ENCODE results near the gene NUMB. TPM values are rescaled to one million over a fixed set of nuclear protein-coding genes. Genes with fewer than 3 reads are reported as not detected.
A peak's percentile ranks its signal among the peaks of the same experiment; 100 is the strongest.

Gene NUMB
- total and polyA plus RNA-seq, 2 of the 13 experiments (the other 11 are each of a cell fraction or from before 2014, with no cell fraction given), result 20.3 to 71.1 TPM

DNA sequence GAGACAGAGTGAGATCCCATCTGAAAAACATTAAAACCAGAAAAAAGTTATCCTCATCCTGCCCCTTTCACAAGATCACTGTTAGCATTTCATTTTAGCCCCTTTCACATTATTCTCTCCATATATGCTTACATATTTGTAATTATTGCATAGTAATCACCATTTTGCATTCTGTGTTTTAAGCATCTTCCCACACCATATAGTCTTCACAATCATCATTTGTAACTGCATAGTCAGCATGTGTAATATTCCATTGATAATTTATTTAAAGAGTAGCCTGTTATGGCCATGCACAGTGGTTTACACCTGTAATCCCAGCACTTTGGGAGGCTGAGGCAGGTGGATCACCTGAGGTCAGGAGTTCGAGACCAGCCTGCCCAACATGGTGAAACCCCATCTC, 209.2 kb downstream of the NUMB start:
- FAIRE-seq (no peak), ATAC-seq (no peak), DNase-seq (ENCODE audit: low spot score) (no peak)
- H3K9ac ChIP-seq (ENCODE audit: insufficient read depth, low read depth, low read length), result no peak overlapping the region
- peaks cover under 1% of the 10 kb centered on the region; the same call in 1 of the 2 replicates for H3K4me1 ChIP-seq (ENCODE audit: insufficient read depth, low read length)
- H3K27me3 ChIP-seq (ENCODE audit: control insufficient read depth in 1 of 2, insufficient read depth in 2 of 2, low read length in 2 of 2), result peaks cover 11 to 34% of the 10 kb centered on the region in 2 experiments; a peak in 4 of 5 replicates
- H3K9me3 ChIP-seq (ENCODE audit: low read length), result no peaks in the 10 kb centered on the region
- H3K4me3 ChIP-seq (replicated peaks in 1 of 3; ENCODE audit: insufficient read depth in 1 of 3, low read depth in 2 of 3, low read length in 3 of 3), result no peak overlapping the region
- no peak overlapping the region for H2AFZ ChIP-seq (ENCODE audit: low read length)
- in situ Hi-C loops (cut with HindIII; ENCODE audit: extremely low pct_ligation_motif_present, low pct_unique_long_range_greater_than_20kb), result no loop called here
- no CpG with 5 or more reads among the region's 1 CpG for WGBS (ENCODE audit: low lambda C conversion rate)
- intact Hi-C loops (cut with micrococcal nuclease; ENCODE audit: unreplicated experiment), result no loop called here
- H3K79me2 ChIP-seq (ENCODE audit: insufficient read depth, low read length), result no peaks in the 10 kb centered on the region
- ChIA-PET CTCF (ENCODE audit: low intra/inter-chr PET ratio, low total read pairs) (no interaction called here), POLR2A (no interaction called here)
- no TSS peak for BruUV-seq (replicated peaks)
- H3K27ac ChIP-seq (ENCODE audit: extremely low read length, insufficient read depth, low read length), result no peak overlapping the region
- H3K36me3 ChIP-seq (replicated peaks in 1 of 2; ENCODE audit: control insufficient read depth in 1 of 2, insufficient read depth in 2 of 2, low read length in 2 of 2), result no peaks in the 10 kb centered on the region
- no peaks in the 10 kb centered on the region for H4K20me1 ChIP-seq (ENCODE audit: insufficient read depth, low read length)
- no peak overlapping the region for H3K4me2 ChIP-seq (ENCODE audit: low read depth, low read length)
- no peak for TF ChIP-seq TRIM22 (IDR thresholded peaks at IDR 0.05)
- no peak for TF ChIP-seq CSRNP1 (CRISPR knock-in tag; IDR thresholded peaks at IDR 0.05)
- TF ChIP-seq ZNF782 (CRISPR knock-in tag; IDR thresholded peaks at IDR 0.05; ENCODE audit: borderline replicate concordance), result no peak
- TF ChIP-seq ZNF558 (CRISPR knock-in tag; IDR thresholded peaks at IDR 0.05; ENCODE audit: borderline replicate concordance), result no peak
- TF ChIP-seq, protein P1, sequence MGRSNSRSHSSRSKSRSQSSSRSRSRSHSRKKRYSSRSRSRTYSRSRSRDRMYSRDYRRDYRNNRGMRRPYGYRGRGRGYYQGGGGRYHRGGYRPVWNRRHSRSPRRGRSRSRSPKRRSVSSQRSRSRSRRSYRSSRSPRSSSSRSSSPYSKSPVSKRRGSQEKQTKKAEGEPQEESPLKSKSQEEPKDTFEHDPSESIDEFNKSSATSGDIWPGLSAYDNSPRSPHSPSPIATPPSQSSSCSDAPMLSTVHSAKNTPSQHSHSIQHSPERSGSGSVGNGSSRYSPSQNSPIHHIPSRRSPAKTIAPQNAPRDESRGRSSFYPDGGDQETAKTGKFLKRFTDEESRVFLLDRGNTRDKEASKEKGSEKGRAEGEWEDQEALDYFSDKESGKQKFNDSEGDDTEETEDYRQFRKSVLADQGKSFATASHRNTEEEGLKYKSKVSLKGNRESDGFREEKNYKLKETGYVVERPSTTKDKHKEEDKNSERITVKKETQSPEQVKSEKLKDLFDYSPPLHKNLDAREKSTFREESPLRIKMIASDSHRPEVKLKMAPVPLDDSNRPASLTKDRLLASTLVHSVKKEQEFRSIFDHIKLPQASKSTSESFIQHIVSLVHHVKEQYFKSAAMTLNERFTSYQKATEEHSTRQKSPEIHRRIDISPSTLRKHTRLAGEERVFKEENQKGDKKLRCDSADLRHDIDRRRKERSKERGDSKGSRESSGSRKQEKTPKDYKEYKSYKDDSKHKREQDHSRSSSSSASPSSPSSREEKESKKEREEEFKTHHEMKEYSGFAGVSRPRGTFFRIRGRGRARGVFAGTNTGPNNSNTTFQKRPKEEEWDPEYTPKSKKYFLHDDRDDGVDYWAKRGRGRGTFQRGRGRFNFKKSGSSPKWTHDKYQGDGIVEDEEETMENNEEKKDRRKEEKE (IDR thresholded peaks at IDR 0.05), result no peak
- peak; percentile 58 for TF ChIP-seq MAFF (IDR thresholded peaks at IDR 0.05; ENCODE audit: low read depth, low read length)
- peak; percentile 53 to 57; a peak in 3 of 4 replicates for TF ChIP-seq MAFK (conservative IDR thresholded peaks at IDR 0.05 in 1 of 2, IDR thresholded peaks at IDR 0.05 in 1 of 2; ENCODE audit: low read length in 2 of 2)
- no peak for TF ChIP-seq MTA3 (CRISPR knock-in tag; IDR thresholded peaks at IDR 0.05)
